ENCODE measurements around the gene PHETA1. TPM values are rescaled to one million over a fixed set of nuclear protein-coding genes. Genes with fewer than 3 reads are reported as not detected.
"Not testable (repeated sequence)": the region's sequence is repeated elsewhere in the genome, so short reads cannot be mapped to it uniquely, and the experiment has no call there.

Gene PHETA1
- total RNA-seq, 4 donors from 2014 or later, result 8.7 to 16.7 (median 14.5) TPM

- intact Hi-C loops (cut with DNase I; ENCODE audit: low total_unique reads), result no loop called here
- H3K36me3 ChIP-seq, result no peaks in the 10 kb centered on the region
- DNase-seq (no peak), ATAC-seq (no peak)
- TF ChIP-seq POLR2A (IDR thresholded peaks at IDR 0.05), result no peak
- no peak overlapping the region for H3K4me3 ChIP-seq
- H3K27ac ChIP-seq, result no peak overlapping the region
- H3K4me1 ChIP-seq, result no peaks in the 10 kb centered on the region
- in situ Hi-C loops (cut with MboI; ENCODE audit: low sequenced_read_pairs in 4 of 4), result loop anchor here in 2 of 4 donors (25.0 kb wide), 2 partner anchors 157 to 307 kb away; partner anchors contain the start of genes ACAD10 (in 1 of the 2) and BRAP (in 1 of the 2)
- H3K27me3 ChIP-seq, result no peaks in the 10 kb centered on the region
- no peaks in the 10 kb centered on the region for H3K9me3 ChIP-seq
Measured at GRCh38 chr12:111379942-111380554, 11.2 kb upstream of the PHETA1 start.

GRCh38 chr12:111377440-111377839 is 8.5 kb upstream of the PHETA1 start:
- Histone ChIP-seq H3K27ac (no peak overlapping the region), H3K4me3 (no peak overlapping the region), H3K36me3 (no peaks in the 10 kb centered on the region), H3K27me3 (no peaks in the 10 kb centered on the region), H3K9me3 (no peaks in the 10 kb centered on the region), H3K4me1 (no peaks in the 10 kb centered on the region)
- intact Hi-C loops (cut with DNase I; ENCODE audit: low total_unique reads) (no loop called here), in situ Hi-C loops (cut with MboI; ENCODE audit: low sequenced_read_pairs in 4 of 4) (loop anchor here in 2 of 4 donors (25.0 kb wide), 2 partner anchors 160 to 310 kb away; partner anchors contain the start of genes ACAD10 (in 1 of the 2) and BRAP (in 1 of the 2))
- DNase-seq (no peak), ATAC-seq (no peak)
- TF ChIP-seq POLR2A (IDR thresholded peaks at IDR 0.05), result no peak
- TF ChIP-seq CTCF (IDR thresholded peaks at IDR 0.05 in 4 of 5, conservative IDR thresholded peaks at IDR 0.05 in 1 of 5), result no peak

- H3K4me1 ChIP-seq; in situ Hi-C loops (cut with MboI; ENCODE audit: low sequenced_read_pairs in 4 of 4); DNase-seq; intact Hi-C loops (cut with DNase I; ENCODE audit: low total_unique reads); H3K9me3 ChIP-seq; H3K27ac ChIP-seq; ATAC-seq; H3K36me3 ChIP-seq; H3K27me3 ChIP-seq; H3K4me3 ChIP-seq: not testable (repeated sequence)
Measured at GRCh38 chr12:111373231-111373630, 4.3 kb upstream of the PHETA1 start.

GRCh38 chr12:111369496-111370220 is 763 bp upstream of the PHETA1 start:
- Histone ChIP-seq H3K9me3 (no peaks in the 10 kb centered on the region), H3K36me3 (no peaks in the 10 kb centered on the region), H3K27ac (peak overlapping the region; percentile 66 to 89 (median 72)), H3K4me1 (peaks cover 12 to 19% of the 10 kb centered on the region in 2 donors), H3K4me3 (peak overlapping the region; percentile 80 to 98 (median 90)), H3K27me3 (no peaks in the 10 kb centered on the region)
- no peak for TF ChIP-seq CTCF (IDR thresholded peaks at IDR 0.05 in 4 of 5, conservative IDR thresholded peaks at IDR 0.05 in 1 of 5)
- no peak for TF ChIP-seq POLR2A (IDR thresholded peaks at IDR 0.05)
- intact Hi-C loops (cut with DNase I; ENCODE audit: low total_unique reads), result loop anchor here (1.0 to 2.0 kb wide), 2 partner anchors 35 to 230 kb away; partner anchors contain the start of genes ATXN2 and SH2B3
- in situ Hi-C loops (cut with MboI; ENCODE audit: low sequenced_read_pairs in 4 of 4), result no loop called here
- ATAC-seq (peak; percentile 14 to 23), DNase-seq (no peak)

GRCh38 chr12:111368291-111368787 is 556 bp downstream of the PHETA1 start:
- TF ChIP-seq CTCF (IDR thresholded peaks at IDR 0.05 in 4 of 5, conservative IDR thresholded peaks at IDR 0.05 in 1 of 5) (no peak), POLR2A (IDR thresholded peaks at IDR 0.05) (no peak)
- H3K36me3 ChIP-seq, result no peaks in the 10 kb centered on the region
- H3K9me3 ChIP-seq, result no peaks in the 10 kb centered on the region
- peak overlapping the region; percentile 80 to 98 (median 90) for H3K4me3 ChIP-seq
- no peaks in the 10 kb centered on the region for H3K27me3 ChIP-seq
- DNase-seq (no peak), ATAC-seq (peak; percentile 5 to 15)
- peaks cover 12 to 19% of the 10 kb centered on the region in 2 donors for H3K4me1 ChIP-seq
- intact Hi-C loops (cut with DNase I; ENCODE audit: low total_unique reads) (loop anchor here (2.0 kb wide), 1 partner anchor 36 kb away; the partner anchor contains the start of gene SH2B3), in situ Hi-C loops (cut with MboI; ENCODE audit: low sequenced_read_pairs in 4 of 4) (no loop called here)
- H3K27ac ChIP-seq, result peak overlapping the region; percentile 66 to 89 (median 79)

Data from gastrocnemius medialis (tissue), 4 donors.